WTC11 (cell line): ENCODE data around the gene CCNA2.

Experiments
- CTCF ChIP-seq: fragments of 200-600 bp; IDR thresholded peaks from 2 replicates; pipeline ENCODE4 v1.8.0; 2022; ENCODE audit warnings: antibody characterized with exemption
- ESRRA ChIP-seq: sonication (generic); formaldehyde crosslinking; IDR thresholded peaks from 2 replicates; pipeline ENCODE4 v1.8.1; 2022; ENCODE audit warnings: mild to moderate bottlenecking, missing genetic modification reagents, borderline replicate concordance
- FOXK1 ChIP-seq: sonication (generic); formaldehyde crosslinking; IDR thresholded peaks from 2 replicates; pipeline ENCODE4 v1.8.0; 2022; ENCODE audit warnings: mild to moderate bottlenecking, moderate library complexity, missing genetic modification reagents
- JUN ChIP-seq: sonication (generic); formaldehyde crosslinking; IDR thresholded peaks from 2 replicates; pipeline ENCODE4 v1.8.0; 2023; ENCODE audit warnings: mild to moderate bottlenecking, missing genetic modification reagents
- MAX ChIP-seq: sonication (generic); formaldehyde crosslinking; IDR thresholded peaks from 2 replicates; pipeline ENCODE4 v1.8.0; 2022; ENCODE audit warnings: mild to moderate bottlenecking, missing genetic modification reagents
- NFYB ChIP-seq: sonication (generic); formaldehyde crosslinking; conservative IDR thresholded peaks from 2 replicates; pipeline ENCODE4 v1.8.0; 2022; ENCODE audit warnings: low read depth, missing genetic modification reagents
- RELA ChIP-seq: sonication (generic); formaldehyde crosslinking; IDR thresholded peaks from 2 replicates; pipeline ENCODE4 v1.8.1; 2022; ENCODE audit warnings: missing genetic modification reagents, mild to moderate bottlenecking, borderline replicate concordance
- USF1 ChIP-seq: sonication (generic); formaldehyde crosslinking; IDR thresholded peaks from 2 replicates; pipeline ENCODE4 v1.8.0; 2022; ENCODE audit warnings: mild to moderate bottlenecking, missing genetic modification reagents
- ZNF425 ChIP-seq: fragments of 250-450 bp; sonication (Bioruptor Pico); conservative IDR thresholded peaks from 2 replicates; pipeline ENCODE4 v1.9.0; 2021; ENCODE audit warnings: mild to moderate bottlenecking

- no peak for TF ChIP-seq CTCF
- TF ChIP-seq USF1 (CRISPR knock-in tag): no peak
- TF ChIP-seq ESRRA (CRISPR knock-in tag): no peak
- TF ChIP-seq JUN: no peak
- no peak for TF ChIP-seq FOXK1 (CRISPR knock-in tag)
- no peak for TF ChIP-seq RELA (CRISPR knock-in tag)
- no peak for TF ChIP-seq MAX (CRISPR knock-in tag)
- TF ChIP-seq ZNF425 (CRISPR knock-in tag): no peak
- no peak for TF ChIP-seq NFYB (CRISPR knock-in tag)
Observed at GRCh38 chr4:121799208-121799823, 24.4 kb downstream of the CCNA2 start.
